ENCODE results near the gene PTGS2. TPM values are rescaled to one million over a fixed set of nuclear protein-coding genes. Genes with fewer than 3 reads are reported as not detected.

Gene PTGS2
- polyA plus RNA-seq, 1 of the 3 experiments (the other 2 are of a cell fraction): 6.3 TPM

GRCh38 chr1:186682736-186683135 is 2.5 kb upstream of the PTGS2 start:
- WGBS (ENCODE audit: low lambda C conversion rate): 36% methylated on average over 1 of the region's 1 CpG
- no peak overlapping the region for H3K9ac ChIP-seq
- no peak for DNase-seq
- TF ChIP-seq, protein P1, sequence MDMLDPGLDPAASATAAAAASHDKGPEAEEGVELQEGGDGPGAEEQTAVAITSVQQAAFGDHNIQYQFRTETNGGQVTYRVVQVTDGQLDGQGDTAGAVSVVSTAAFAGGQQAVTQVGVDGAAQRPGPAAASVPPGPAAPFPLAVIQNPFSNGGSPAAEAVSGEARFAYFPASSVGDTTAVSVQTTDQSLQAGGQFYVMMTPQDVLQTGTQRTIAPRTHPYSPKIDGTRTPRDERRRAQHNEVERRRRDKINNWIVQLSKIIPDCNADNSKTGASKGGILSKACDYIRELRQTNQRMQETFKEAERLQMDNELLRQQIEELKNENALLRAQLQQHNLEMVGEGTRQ (IDR thresholded peaks at IDR 0.05; ENCODE audit: borderline replicate concordance, low read depth, low read length): no peak
- no peak for TF ChIP-seq FOXM1 (IDR thresholded peaks at IDR 0.05; ENCODE audit: low read depth)
- TF ChIP-seq TEAD4 (IDR thresholded peaks at IDR 0.05; ENCODE audit: borderline replicate concordance, insufficient read depth): no peak
- no peak for TF ChIP-seq GATA2 (CRISPR knock-in tag; IDR thresholded peaks at IDR 0.05)
- TF ChIP-seq RCOR1 (IDR thresholded peaks at IDR 0.05; ENCODE audit: low read length): no peak
- peak; percentile 26; the same call in 1 of the 2 replicates for TF ChIP-seq SMC3 (IDR thresholded peaks at IDR 0.05; ENCODE audit: low read depth, low read length)
- TF ChIP-seq MEF2A (IDR thresholded peaks at IDR 0.05; ENCODE audit: borderline replicate concordance, low read depth): no peak
- TF ChIP-seq PBX3 (IDR thresholded peaks at IDR 0.05): no peak
- no peak for TF ChIP-seq SIN3A (IDR thresholded peaks at IDR 0.05; ENCODE audit: borderline replicate concordance, low read depth, low read length)
- peak; percentile 42 for TF ChIP-seq RAD21 (IDR thresholded peaks at IDR 0.05; ENCODE audit: low read length)
- TF ChIP-seq CTCF (IDR thresholded peaks at IDR 0.05): peak; percentile 66
- TF ChIP-seq, protein P2, sequence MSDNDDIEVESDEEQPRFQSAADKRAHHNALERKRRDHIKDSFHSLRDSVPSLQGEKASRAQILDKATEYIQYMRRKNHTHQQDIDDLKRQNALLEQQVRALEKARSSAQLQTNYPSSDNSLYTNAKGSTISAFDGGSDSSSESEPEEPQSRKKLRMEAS (IDR thresholded peaks at IDR 0.05; ENCODE audit: low read depth): no peak
- no peak for TF ChIP-seq POLR2AphosphoS5 (IDR thresholded peaks at IDR 0.05; ENCODE audit: low read depth, low read length)
- H3K36me3 ChIP-seq (replicated peaks in 1 of 2; ENCODE audit: control insufficient read depth in 1 of 2, insufficient read depth in 2 of 2, low read length in 1 of 2): peaks cover 0 to 7% of the 10 kb centered on the region in 2 experiments
- peak overlapping the region in 1 of 2 experiments; percentile 91; a peak in 2 of 4 replicates for H3K27ac ChIP-seq (ENCODE audit: low read depth in 2 of 2, low read length in 1 of 2)
- peaks cover 4% of the 10 kb centered on the region for H3K79me2 ChIP-seq (ENCODE audit: insufficient read depth)
- no peaks in the 10 kb centered on the region for H3K27me3 ChIP-seq (ENCODE audit: insufficient read depth)
- H3K4me3 ChIP-seq (ENCODE audit: low read depth in 2 of 2, low read length in 1 of 2): 0 out of 4 replicates have a peak overlapping the region, but pooled peaks of 1 of the 2 experiments have one; percentile 87
- no peaks in the 10 kb centered on the region for H3F3A ChIP-seq (replicated peaks; ENCODE audit: insufficient read depth)
- H4K20me1 ChIP-seq (ENCODE audit: insufficient read depth): no peaks in the 10 kb centered on the region
- H3K4me1 ChIP-seq (ENCODE audit: control insufficient read depth in 1 of 2, insufficient read depth in 2 of 2, low read depth in 1 of 2, low read length in 1 of 2): peaks cover 0 to 5% of the 10 kb centered on the region in 2 experiments; a peak in 3 of 4 replicates
- no peaks in the 10 kb centered on the region for H3K9me2 ChIP-seq
- POLR2A ChIA-PET: no interaction called here
- H3K9me3 ChIP-seq: peaks cover 9% of the 10 kb centered on the region; the same call in 1 of the 2 replicates
- CTCF ChIA-PET: interaction anchor here (0.7 kb wide), 1 partner anchor 282 kb away, joined by 3 read pairs; no protein-coding TSS in a partner anchor
- peak overlapping the region; percentile 86; the same call in 1 of the 2 replicates for H3K4me2 ChIP-seq
- H2AFZ ChIP-seq (ENCODE audit: low read depth): peak overlapping the region; percentile 39; the same call in 1 of the 2 replicates

Data from SK-N-SH (cell line).